HFFc6 (cell line): ENCODE results near the gene ARL6IP4. TPM values are rescaled to one million over a fixed set of nuclear protein-coding genes. Genes with fewer than 3 reads are reported as not detected.
"Not testable (repeated sequence)": the region's sequence is repeated elsewhere in the genome, so short reads cannot be mapped to it uniquely, and the experiment has no call there.

ENCODE experiments used
- DNase-seq: peaks from one replicate; pipeline ENCODE4 v3.0.0-alpha.2; 2018
- H3K27ac Mint-ChIP-seq: 2 replicates; pipeline ENCODE4 v1.8.0; 2020; ENCODE audit warnings: mild to moderate bottlenecking, mixed read lengths
- H3K27me3 Mint-ChIP-seq: 2 replicates; pipeline ENCODE4 v1.8.0; 2021; ENCODE audit warnings: mild to moderate bottlenecking, moderate library complexity, mixed read lengths; ENCODE audit not compliant: insufficient read depth
- H3K36me3 Mint-ChIP-seq: 2 replicates; pipeline ENCODE4 v1.8.0; 2021; ENCODE audit warnings: low read depth, mixed read lengths
- H3K4me1 Mint-ChIP-seq: 2 replicates; pipeline ENCODE4 v1.8.0; 2020; ENCODE audit warnings: low read depth, mixed read lengths
- H3K4me3 Mint-ChIP-seq: 2 replicates; pipeline ENCODE4 v1.8.0; 2020; ENCODE audit warnings: mild to moderate bottlenecking, moderate library complexity, mixed read lengths
- H3K9me3 Mint-ChIP-seq: 2 replicates; pipeline ENCODE4 v1.8.0; 2020; ENCODE audit warnings: mild to moderate bottlenecking, mixed read lengths
- total RNA-seq, 6 experiments: library from RNA; stranded (reverse); fragmentation: NEBNext Ultra II Directional; extraction: Animal tissue kit (Norgen Biotek cat#: 25700); gene quantifications; 2 replicates in 1 of 6; 3 replicates in 5 of 6; pipeline ENCODE4 v1.2.3, GENCODE V29; 2021
- TF ChIP-seq, protein P1 (sequence below): fragments of 200-600 bp; sonication (generic); IDR thresholded peaks from 2 replicates; pipeline ENCODE4 v1.5.0; 2021; ENCODE audit warnings: antibody characterized with exemption, mild to moderate bottlenecking

Gene ARL6IP4
- total RNA-seq, 6 experiments from 2014 or later: 128 to 180 (median 149) TPM

DNA sequence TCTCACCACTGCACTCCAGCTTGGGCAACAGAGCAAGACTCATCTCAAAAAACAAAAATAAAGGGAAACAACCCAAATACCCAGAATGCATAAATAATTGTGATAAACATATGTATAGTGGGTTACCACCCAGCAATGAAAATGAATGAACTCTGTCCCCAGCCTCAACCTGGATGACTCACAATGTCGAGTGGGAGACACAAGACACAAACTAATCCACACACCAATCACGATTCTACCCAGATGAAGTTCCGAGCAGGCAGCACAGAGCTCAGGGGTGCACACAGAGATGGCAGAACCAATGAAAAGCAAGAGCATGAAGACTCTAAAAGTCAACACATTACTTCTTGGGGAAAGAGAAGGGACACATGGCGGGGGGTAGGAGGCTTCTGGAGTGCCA is 41.4 kb upstream of the ARL6IP4 start:
- peaks cover 13% of the 10 kb centered on the region for H3K36me3 Mint-ChIP-seq
- peaks cover 27% of the 10 kb centered on the region for H3K4me1 Mint-ChIP-seq
- H3K27ac Mint-ChIP-seq: no peak overlapping the region
- TF ChIP-seq, protein P1, sequence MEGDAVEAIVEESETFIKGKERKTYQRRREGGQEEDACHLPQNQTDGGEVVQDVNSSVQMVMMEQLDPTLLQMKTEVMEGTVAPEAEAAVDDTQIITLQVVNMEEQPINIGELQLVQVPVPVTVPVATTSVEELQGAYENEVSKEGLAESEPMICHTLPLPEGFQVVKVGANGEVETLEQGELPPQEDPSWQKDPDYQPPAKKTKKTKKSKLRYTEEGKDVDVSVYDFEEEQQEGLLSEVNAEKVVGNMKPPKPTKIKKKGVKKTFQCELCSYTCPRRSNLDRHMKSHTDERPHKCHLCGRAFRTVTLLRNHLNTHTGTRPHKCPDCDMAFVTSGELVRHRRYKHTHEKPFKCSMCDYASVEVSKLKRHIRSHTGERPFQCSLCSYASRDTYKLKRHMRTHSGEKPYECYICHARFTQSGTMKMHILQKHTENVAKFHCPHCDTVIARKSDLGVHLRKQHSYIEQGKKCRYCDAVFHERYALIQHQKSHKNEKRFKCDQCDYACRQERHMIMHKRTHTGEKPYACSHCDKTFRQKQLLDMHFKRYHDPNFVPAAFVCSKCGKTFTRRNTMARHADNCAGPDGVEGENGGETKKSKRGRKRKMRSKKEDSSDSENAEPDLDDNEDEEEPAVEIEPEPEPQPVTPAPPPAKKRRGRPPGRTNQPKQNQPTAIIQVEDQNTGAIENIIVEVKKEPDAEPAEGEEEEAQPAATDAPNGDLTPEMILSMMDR: no peak
- no peak for DNase-seq
- peaks cover 1% of the 10 kb centered on the region; the same call in 1 of the 2 replicates for H3K27me3 Mint-ChIP-seq
- no peak overlapping the region for H3K4me3 Mint-ChIP-seq
- no peaks in the 10 kb centered on the region for H3K9me3 Mint-ChIP-seq

DNA sequence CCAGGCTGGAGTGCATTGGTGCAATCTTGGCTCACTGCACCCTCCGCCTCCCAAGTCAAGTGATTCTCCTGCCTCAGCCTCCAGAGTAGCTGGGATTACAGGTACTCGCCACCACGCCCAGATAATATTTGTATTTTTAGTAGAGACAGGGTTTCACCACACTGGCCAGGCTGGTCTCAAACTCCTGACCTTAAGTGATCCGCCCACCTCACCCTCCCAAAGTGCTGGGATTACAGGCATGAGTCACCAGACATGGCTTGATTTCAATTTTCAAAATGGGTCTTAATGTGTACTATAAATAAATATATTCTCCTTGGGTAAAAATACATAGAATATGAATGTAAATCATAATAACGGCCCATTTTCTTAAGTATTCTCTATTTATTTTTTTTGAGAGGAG is 39.1 kb upstream of the ARL6IP4 start:
- Mint-ChIP-seq H3K36me3 (peaks cover 13% of the 10 kb centered on the region), H3K4me1 (peaks cover 44% of the 10 kb centered on the region)
- H3K27ac Mint-ChIP-seq, H3K4me3 Mint-ChIP-seq, H3K27me3 Mint-ChIP-seq, H3K9me3 Mint-ChIP-seq: not testable (repeated sequence)
- DNase-seq: peak; percentile 19

DNA sequence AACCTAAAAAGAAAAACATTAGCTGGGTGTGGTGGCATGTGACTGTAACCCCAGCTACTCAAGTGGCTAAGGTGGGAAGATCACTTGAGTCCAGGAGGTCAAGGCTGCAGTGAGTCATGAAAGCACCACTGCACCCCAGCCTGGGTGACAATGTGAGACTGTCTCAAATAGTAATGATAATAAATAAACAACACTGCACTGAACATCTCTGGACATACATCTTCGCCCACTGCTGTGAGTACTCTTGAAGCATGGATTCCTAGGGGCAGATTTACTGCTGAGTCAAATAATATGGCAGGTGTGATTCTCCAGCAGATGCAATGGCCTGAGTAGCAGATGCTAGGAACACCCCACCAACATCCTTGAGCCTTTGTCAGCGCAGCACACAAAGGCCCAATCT is 37.8 kb upstream of the ARL6IP4 start:
- peak; percentile 5 for DNase-seq
- Mint-ChIP-seq H3K27me3 (no peaks in the 10 kb centered on the region), H3K36me3 (peaks cover 10% of the 10 kb centered on the region), H3K27ac (no peak overlapping the region), H3K4me1 (peaks cover 56% of the 10 kb centered on the region), H3K9me3 (no peaks in the 10 kb centered on the region), H3K4me3 (no peak overlapping the region)
- TF ChIP-seq, protein P1: no peak

DNA sequence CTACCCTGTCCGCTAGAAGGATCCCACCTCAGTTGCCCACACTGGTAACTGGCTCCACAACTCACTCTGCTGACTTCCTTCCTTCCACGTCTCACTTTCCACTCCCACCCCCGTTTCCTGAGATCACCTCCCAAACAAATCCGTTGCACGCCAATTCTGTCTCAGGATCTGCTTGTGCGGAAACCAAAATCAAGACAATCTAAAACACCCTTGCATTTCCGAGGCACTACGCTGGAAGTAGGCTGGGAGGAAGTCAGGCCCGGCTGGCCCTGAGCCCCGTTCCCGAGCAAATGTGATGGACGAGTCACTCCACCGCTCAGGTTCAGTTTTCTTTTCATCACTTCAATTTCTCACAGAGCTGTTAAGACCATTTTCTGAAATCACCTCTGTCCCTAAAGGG is 37.3 kb upstream of the ARL6IP4 start:
- peak overlapping the region; percentile 41; the same call in 1 of the 2 replicates for H3K27ac Mint-ChIP-seq
- H3K4me3 Mint-ChIP-seq: no peak overlapping the region
- DNase-seq: no peak
- H3K4me1 Mint-ChIP-seq: peaks cover 60% of the 10 kb centered on the region
- H3K9me3 Mint-ChIP-seq: no peaks in the 10 kb centered on the region
- TF ChIP-seq, protein P1: no peak
- peaks cover 8% of the 10 kb centered on the region for H3K36me3 Mint-ChIP-seq
- no peaks in the 10 kb centered on the region for H3K27me3 Mint-ChIP-seq

DNA sequence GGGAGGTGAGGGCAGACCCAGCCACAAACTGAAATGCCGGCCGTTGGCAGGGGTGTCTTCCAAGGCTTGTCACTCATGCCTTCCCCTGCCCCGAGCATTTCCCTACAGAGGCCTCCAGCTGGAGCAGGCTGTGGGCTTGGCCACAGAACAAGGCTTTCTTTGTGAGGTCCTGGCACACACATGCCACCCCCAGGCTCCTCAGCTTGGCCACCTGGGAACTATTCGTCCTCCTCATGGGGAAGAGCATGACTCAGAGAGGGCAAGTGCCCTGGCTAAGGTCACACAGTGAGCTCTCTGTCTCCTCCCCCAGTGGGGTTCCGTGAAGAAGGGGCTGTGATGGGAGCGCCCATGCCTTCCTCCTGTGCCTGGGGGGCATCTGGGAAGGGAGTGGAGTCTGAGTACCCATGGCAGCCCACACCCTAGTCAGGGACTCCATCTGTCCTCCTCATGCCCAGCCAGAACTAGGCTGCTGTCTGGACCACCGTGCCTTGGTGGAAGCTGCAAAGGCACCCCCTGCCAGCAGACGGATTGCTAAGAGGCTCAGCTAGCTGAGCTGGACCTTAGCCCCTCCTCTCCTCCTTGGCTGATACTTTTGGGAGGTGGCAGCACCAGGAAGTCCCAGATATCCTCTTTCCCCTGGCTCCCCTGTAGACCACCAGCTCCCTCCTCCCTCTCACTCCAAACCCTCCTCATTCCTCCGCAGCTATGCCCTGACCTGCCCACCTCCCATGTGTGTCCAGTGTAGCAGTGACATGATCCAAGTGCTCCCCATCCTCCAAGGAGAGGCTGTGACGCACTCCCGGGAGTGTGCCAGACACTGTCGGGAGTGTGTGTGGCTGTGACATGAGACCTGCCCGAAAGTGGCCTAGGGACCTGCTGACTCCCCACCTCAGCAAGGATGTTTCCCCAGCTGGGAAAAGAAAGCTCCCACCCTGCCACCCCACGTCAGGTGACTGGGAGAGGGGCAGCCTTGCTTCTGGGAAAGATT is 35.6 kb upstream of the ARL6IP4 start:
- Mint-ChIP-seq H3K9me3 (no peaks in the 10 kb centered on the region), H3K27me3 (no peaks in the 10 kb centered on the region; the same call in 1 of the 2 replicates), H3K4me3 (no peak overlapping the region), H3K36me3 (peaks cover 7% of the 10 kb centered on the region; the same call in 1 of the 2 replicates), H3K4me1 (peaks cover 62% of the 10 kb centered on the region), H3K27ac (peak overlapping the region; percentile 46)
- DNase-seq: peak; percentile 5
- TF ChIP-seq, protein P1: no peak
